H7 (cell line): ENCODE results near the gene SMURF2. TPM values are rescaled to one million over a fixed set of nuclear protein-coding genes. Genes with fewer than 3 reads are reported as not detected.

Experiments used
- DNase-seq: peaks from one replicate; pipeline ENCODE4 v3.0.0; 2012
- H3K27me3 ChIP-seq: 2 replicates; pipeline ENCODE4 v1.6.0; 2011; ENCODE audit warnings: mild to moderate bottlenecking, low read length; ENCODE audit not compliant: control insufficient read depth, insufficient read depth
- H3K36me3 ChIP-seq: replicated peaks from 2 replicates; pipeline ENCODE4 v1.5.1; 2011; ENCODE audit warnings: low read length; ENCODE audit not compliant: control insufficient read depth, insufficient read depth
- H3K4me3 ChIP-seq: 2 replicates; pipeline ENCODE4 v1.5.1; 2011; ENCODE audit warnings: low read depth, mild to moderate bottlenecking, control low read depth, low read length, moderate library complexity; ENCODE audit not compliant: insufficient read depth
- total RNA-seq: library from RNA; depleted of rRNA; stranded (reverse); fragments of >200 nt; shearing (Covaris generic); gene quantifications from 2 replicates; pipeline ENCODE4 v1.2.3, GENCODE V29; 2014

Gene SMURF2
- total RNA-seq, 1 experiment from 2014 or later: 33.9 TPM

DNA sequence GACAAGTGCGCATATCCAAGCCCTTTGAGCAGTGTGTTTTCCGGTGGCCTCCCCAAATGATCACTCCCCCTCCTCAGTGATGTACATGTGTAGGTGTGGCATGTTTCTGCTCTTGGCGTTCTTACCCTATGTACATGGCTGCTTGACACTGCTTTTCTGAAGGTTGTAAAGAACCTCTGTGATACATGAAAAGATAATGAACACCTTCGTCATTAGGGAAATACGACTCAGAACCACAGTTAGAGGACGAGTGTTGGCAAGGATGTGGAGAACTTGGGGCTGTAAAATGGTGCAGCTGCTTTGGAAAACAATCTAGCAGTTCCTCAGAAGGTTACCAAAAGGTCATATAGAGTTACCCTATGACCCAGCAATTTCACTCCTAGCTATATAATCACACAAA is 126.8 kb downstream of the SMURF2 start:
- peaks cover 52% of the 10 kb centered on the region for H3K36me3 ChIP-seq

DNA sequence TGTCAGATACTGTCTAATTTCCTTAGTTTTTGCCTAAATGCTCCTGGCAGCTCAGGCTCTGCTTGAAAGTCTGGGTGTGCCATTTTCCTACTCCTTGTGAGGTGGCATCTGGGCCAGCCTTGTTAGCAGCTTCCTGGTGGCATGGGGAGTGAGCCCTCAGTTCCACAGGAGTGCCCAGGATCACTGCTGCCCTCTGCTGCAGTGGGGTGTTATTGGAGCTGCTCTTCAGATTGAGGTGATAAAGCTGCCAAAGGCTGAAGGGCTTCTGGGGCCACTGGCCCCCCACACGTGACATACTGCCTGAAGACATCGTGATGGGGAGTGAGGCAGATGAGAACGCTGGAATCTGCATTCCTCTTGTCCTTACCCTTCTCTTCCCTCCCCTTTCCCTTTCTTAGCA is 127.9 kb downstream of the SMURF2 start:
- Histone ChIP-seq H3K4me3 (no peak overlapping the region), H3K36me3 (peaks cover 58% of the 10 kb centered on the region), H3K27me3 (no peaks in the 10 kb centered on the region)
- no peak for DNase-seq

More for the DNA sequence above, 126.8 kb downstream of the SMURF2 start:
- no peak for DNase-seq
- H3K4me3 ChIP-seq: no peak overlapping the region
- H3K27me3 ChIP-seq: no peaks in the 10 kb centered on the region

DNA sequence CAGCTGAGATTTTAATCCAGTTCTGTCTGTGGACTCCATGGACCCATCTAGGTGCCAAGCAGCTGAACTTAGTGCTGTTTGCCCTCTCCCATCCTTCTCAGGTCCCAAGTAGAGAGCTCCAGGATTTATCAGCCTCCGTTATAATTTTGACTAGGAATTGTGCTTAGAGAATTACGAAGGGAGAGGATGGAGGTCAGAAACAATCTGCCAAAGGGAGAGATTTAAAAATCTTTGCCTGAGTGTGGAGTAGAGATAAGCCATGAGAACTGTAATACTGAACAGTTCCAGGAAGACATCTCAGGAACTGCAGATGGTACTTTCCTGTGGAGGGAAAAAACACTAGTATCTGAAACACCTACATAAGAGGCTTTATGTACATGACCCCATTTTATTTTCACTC is 128.3 kb downstream of the SMURF2 start:
- Histone ChIP-seq H3K27me3 (no peaks in the 10 kb centered on the region), H3K36me3 (peaks cover 62% of the 10 kb centered on the region), H3K4me3 (no peak overlapping the region)
- DNase-seq: no peak

DNA sequence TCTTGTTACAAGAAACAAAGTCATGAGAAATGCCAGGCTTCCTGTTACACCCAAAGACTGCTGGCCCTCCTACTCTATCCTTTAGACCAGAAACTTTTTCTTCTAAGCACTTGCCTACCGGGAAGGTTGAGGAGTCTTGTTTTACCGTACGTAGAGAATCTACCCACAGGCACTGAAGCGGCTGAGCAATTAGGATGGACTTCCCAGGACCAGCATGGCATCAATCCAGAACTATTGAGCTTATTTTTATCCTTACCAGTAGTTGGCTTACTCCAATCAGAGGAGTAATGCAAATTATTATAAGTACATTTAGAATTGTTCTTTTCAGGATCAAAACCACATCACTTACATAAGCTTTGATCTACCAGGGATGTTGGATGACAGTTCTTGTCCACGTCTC is 129.7 kb downstream of the SMURF2 start:
- peaks cover 66% of the 10 kb centered on the region for H3K36me3 ChIP-seq
- no peaks in the 10 kb centered on the region for H3K27me3 ChIP-seq
- no peak for DNase-seq
- H3K4me3 ChIP-seq: no peak overlapping the region

DNA sequence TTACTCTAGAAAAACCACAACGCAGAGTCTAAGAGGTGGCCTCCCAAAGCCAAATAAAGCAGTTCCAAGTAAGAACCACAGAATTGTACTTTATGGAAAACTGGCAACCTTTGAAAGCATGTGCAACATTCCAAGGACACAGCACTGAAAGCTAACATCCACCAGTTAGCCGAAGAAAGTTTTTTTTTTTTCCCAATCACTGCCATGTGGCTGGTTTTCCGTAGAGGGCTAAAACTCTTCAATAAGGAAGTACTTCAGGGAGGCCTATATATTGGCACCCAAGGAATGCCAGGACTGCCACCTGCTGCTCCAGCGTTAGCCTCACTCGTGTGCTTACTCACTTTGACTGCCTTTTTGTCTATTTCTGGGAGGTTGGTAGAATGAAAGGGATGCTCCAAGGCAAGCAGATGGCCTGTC is 130.1 kb downstream of the SMURF2 start:
- H3K36me3 ChIP-seq: peaks cover 63% of the 10 kb centered on the region
- no peak overlapping the region for H3K4me3 ChIP-seq
- H3K27me3 ChIP-seq: no peaks in the 10 kb centered on the region
- no peak for DNase-seq

DNA sequence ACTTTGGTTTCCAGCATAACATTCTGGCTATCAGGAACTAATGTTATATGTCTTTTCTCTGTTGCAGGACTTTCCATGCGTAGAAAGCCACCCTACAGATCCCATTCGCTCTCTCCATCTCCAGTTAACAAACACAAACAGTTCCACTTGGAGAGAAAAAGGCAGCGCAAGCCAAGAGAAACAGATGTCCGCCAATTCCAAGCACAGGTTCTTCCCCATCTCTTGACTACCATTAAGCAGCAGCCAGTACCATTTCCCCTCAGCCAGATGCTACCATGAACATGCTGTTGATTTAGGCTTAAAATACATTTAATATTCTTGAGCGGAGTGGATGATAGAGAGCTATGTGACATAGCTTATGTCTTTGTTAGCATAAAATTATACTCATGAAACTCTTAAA is 132.9 kb downstream of the SMURF2 start:
- Histone ChIP-seq H3K36me3 (peaks cover 57% of the 10 kb centered on the region), H3K27me3 (no peaks in the 10 kb centered on the region), H3K4me3 (no peak overlapping the region)
- DNase-seq: no peak

DNA sequence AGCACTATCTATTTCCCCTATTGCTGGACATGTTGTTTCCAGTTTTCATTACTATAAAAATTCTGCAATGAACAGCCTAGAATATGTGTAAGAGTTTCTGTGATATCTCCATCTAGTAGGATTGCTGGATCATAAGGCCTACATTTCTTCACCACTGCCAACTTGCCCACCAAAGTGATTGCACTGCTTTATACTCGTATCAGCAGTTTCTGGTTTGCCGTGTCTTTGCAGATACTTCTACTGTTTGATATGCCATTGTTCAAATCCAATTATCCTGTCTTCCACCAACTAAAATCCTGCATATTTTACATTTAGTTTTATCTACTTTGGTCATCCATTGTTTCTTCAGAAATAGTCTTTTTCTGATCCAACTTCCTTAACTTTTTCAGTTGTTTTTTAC is 134.2 kb downstream of the SMURF2 start:
- Histone ChIP-seq H3K4me3 (no peak overlapping the region), H3K36me3 (peaks cover 53% of the 10 kb centered on the region), H3K27me3 (no peaks in the 10 kb centered on the region)
- DNase-seq: no peak

DNA sequence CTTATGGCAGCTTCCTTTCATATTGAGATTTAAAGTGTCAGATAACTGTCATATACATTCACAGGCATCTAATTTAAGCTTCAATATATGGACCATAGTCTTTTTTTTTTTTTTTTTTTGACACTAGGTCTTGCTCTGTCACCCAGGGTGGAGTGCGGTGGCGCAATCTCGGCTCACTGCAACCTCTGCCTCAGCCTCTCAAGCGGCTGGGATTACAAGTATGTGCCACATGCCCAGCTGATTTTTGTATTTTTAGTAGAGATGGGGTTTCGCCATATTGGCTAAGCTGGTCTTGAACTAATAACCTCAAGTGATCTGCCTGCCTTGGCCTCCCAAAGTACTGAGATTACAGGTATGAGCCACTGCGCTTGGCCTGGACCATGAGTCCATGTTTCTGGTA is 141.7 kb downstream of the SMURF2 start:
- no peak overlapping the region for H3K4me3 ChIP-seq
- DNase-seq: no peak
- no peaks in the 10 kb centered on the region for H3K27me3 ChIP-seq
- peaks cover 25% of the 10 kb centered on the region for H3K36me3 ChIP-seq

DNA sequence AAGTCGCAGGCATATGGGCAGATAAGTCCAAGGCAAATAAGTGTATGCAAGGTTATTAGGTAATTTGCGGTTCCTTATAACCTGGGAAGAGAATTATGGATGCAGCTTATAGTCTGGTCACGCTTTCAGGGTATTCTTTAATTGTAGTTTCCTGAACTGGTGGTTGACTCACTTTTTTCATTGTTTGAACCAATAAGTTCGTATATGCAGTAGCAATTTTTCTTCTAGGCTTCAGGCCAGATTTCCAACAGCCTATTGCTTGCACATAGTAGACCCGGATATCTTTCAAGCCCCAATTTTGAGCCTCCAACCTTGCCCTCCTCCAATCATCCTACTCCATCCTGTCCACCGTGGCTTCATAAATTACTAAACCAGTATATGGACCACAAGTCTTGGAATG is 142.5 kb downstream of the SMURF2 start:
- H3K36me3 ChIP-seq: peaks cover 29% of the 10 kb centered on the region
- no peak overlapping the region for H3K4me3 ChIP-seq
- no peaks in the 10 kb centered on the region for H3K27me3 ChIP-seq
- no peak for DNase-seq

DNA sequence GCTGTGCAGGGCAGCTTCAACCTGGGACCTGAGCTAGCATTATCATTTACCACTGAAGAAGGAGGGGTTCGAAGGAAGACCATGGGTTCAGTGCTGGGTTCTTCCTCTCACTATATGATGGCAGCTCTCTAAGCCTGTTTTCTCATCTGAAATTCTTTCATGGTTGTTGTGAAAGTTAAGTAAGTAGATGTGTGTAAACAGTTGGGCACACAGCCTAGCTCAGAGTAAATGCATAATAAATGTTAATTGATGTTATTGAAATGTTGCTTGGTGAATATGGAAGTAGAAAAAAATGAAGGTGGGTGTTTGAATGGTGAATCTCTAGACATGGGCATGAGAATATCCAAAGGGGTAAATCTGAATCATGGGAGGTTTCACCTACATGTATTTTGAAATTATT is 146.3 kb downstream of the SMURF2 start:
- H3K27me3 ChIP-seq: no peaks in the 10 kb centered on the region
- no peak overlapping the region for H3K4me3 ChIP-seq
- peaks cover 26% of the 10 kb centered on the region for H3K36me3 ChIP-seq
- no peak for DNase-seq

DNA sequence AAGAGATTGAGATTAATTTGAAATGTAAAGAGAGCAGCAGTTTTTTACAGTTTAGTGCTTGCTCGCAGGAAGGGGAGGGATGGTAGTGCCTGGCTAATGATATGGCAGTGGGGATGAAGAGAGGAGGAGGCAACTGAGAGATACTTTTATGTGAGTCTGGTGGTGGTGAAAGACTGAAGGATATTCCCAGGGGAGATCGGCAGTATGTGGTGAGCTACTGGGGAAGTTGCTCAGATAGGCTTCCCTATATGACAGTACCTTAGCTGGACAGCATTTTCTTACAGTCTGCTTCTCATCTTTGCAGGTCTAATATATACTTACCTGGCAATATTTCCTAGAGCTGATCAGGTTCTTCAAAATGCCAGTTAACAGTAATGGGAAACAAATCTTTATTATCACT is 146.7 kb downstream of the SMURF2 start:
- Histone ChIP-seq H3K36me3 (peaks cover 26% of the 10 kb centered on the region), H3K4me3 (no peak overlapping the region), H3K27me3 (no peaks in the 10 kb centered on the region)
- DNase-seq: no peak

DNA sequence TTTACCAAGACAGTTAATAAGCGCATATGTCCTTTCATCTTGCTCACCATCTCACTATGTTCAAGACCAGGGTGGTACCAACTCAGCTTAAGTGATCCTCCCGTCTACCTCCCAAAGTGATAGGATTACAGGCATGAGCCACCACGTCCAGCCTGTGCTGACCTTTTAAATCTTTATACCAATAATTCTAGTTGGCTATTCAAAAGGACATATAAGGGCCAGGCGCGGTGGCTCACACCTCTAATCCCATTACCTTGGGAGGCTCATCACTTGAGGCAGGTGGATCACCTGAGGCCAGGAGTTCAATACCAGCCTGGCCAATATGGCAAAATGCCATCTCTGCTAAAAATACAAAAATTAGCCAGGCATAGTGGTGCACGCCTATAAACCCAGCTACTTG is 152.9 kb downstream of the SMURF2 start:
- Histone ChIP-seq H3K4me3 (no peak overlapping the region), H3K36me3 (peaks cover 20% of the 10 kb centered on the region), H3K27me3 (no peaks in the 10 kb centered on the region)
- no peak for DNase-seq

DNA sequence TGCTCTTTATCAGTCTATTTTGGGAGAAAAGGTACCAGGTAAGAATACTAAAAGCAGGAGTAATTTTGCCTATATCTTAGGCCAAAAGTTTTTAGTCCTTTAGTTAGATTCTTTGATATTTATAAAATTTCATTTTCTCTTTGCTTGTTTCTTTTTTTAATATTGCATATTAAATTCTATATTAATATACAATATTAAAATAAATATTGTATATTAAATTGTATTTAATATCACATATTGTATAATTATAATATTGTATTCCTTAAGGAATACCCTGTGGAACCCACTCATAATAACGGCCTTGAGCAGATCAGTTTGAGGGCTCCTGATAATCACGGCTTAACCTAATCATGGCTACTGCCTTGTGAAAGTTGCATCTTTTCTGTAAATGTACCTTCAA is 153.4 kb downstream of the SMURF2 start:
- Histone ChIP-seq H3K36me3 (peaks cover 23% of the 10 kb centered on the region), H3K27me3 (no peaks in the 10 kb centered on the region), H3K4me3 (no peak overlapping the region; the same call in 1 of the 2 replicates)
- no peak for DNase-seq

DNA sequence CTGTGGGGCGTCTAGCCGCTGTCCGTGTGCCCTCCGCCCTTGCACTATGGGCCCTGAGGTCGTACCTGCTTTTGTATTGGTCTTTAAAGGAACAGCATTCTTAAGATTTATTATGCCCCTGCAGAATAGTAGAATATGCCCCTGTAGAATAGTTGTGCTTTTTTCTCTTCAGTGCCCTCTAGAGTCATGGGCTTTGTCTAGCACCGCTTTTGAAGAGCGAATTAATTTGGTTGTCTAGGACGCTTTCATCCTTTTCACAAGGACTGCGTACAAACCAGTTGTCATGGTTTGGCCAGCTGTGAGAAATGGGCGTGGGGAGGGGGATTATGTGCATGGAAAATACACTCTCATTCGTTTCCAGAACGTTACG is 154.7 kb downstream of the SMURF2 start:
- peak; percentile 51 for DNase-seq
- H3K36me3 ChIP-seq: peaks cover 30% of the 10 kb centered on the region
- H3K27me3 ChIP-seq: no peaks in the 10 kb centered on the region
- peak overlapping the region; percentile 97 for H3K4me3 ChIP-seq

DNA sequence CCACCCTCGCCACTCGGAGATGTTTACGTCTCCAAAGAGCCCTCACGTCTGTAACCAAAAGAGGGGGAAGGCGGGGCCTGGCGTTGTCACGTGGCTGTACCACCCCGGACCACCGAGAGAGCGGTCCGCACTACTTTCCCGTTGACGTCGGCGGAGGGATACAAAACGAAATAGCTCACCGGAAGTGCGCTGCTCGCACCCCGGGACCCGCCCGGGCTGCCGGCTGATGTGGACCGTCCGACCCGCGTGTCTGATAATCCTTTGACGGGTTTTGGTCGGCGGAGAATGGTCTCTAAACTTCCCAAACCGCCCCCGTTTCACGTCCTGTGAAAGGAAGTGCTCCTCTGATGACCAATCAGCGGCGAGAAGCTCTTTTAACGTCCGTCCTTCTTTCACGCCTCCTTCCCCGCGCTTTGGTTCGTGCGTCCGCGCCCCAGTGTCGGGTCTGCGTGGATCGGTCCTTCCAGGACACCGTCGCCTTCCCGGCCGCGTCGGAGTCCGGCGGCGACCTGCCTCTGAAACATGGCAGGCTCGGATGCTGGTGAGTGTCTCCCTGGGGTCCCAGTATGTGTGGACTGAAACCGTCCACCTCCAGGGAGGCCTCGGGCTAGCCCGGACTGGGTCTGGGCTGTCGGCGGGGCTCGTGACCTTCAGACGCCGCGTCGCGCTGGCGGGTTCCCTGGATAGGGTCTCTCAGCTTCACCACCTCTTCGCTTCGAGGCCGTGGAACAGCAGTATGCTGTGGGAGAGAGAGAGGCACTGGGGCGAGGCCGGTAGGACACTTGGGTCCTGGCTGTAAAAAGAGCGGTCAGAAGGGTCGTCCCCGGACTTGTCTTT is 155.3 kb downstream of the SMURF2 start, which contains the start of gene CEP95:
TSS of gene CEP95 (plus strand) at position 402 of the 837 bp plus-strand sequence. CDS start at position 523, 121 bp downstream.
- Histone ChIP-seq H3K4me3 (peak within 1 kb of the TSS; percentile 97), H3K36me3 (peaks cover 32% of the 10 kb centered on the region), H3K27me3 (no peaks in the 10 kb centered on the region)
- DNase-seq: peak; percentile 94
